SK-N-SH (cell line): ENCODE data around the gene IGF2.

ENCODE experiments used
- ELF1 ChIP-seq: IDR thresholded peaks from 2 replicates; pipeline ENCODE4 v1.4.0; 2012
- EZH2phosphoT487 ChIP-seq: fragments of 200-600 bp; sonication (generic); IDR thresholded peaks from 2 replicates; pipeline ENCODE4 v1.6.1; 2017; ENCODE audit warnings: low read depth, mixed run types, mild to moderate bottlenecking, antibody characterized with exemption, moderate library complexity, borderline replicate concordance
- GABPA ChIP-seq: IDR thresholded peaks from 2 replicates; pipeline ENCODE4 v1.4.0; 2012; ENCODE audit warnings: low read depth, mild to moderate bottlenecking
- POLR2AphosphoS5 ChIP-seq: IDR thresholded peaks from 2 replicates; pipeline ENCODE4 v1.6.1; 2012; ENCODE audit warnings: low read depth, low read length
- TCF12 ChIP-seq: IDR thresholded peaks from 2 replicates; pipeline ENCODE4 v1.4.0; 2012
- TF ChIP-seq, protein P1 (sequence below): IDR thresholded peaks from 2 replicates; pipeline ENCODE4 v1.6.1; 2012; ENCODE audit warnings: mild to moderate bottlenecking, low read depth, low read length, moderate library complexity
- TF ChIP-seq, protein P2 (sequence below): IDR thresholded peaks from 2 replicates; pipeline ENCODE4 v1.4.0; 2012; ENCODE audit warnings: low read depth
- TF ChIP-seq, protein P3 (sequence below): fragments of 200-600 bp; sonication (generic); IDR thresholded peaks from 2 replicates; pipeline ENCODE4 v1.6.1; 2017; ENCODE audit warnings: antibody characterized with exemption, mild to moderate bottlenecking, moderate library complexity
- TF ChIP-seq, protein P4 (sequence below): fragments of 150-350 bp; IDR thresholded peaks from 2 replicates; pipeline ENCODE4 v1.6.1; 2017; ENCODE audit warnings: antibody characterized with exemption, low read length, low read depth, borderline replicate concordance

DNA sequence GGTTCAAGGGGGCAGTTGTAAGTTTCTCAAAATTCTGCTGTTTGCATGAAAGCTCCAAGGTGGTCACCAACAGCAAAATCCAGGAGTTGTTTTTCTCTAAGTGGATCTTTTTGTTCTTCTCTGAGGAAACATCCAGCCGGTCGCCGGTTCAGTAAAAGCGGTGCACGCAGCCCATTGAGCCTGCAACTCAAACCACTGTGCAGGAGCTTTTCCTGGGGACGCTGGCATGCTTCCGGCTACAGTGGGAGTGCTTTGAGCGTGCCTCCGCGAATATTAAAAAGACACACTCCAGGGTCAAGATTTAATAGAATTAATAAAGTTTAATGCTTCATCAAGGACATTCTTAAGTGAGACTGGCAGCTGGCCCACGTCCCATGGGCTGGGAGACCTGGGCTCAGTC lies 25.4 kb downstream of the IGF2 start:
- no peak for TF ChIP-seq POLR2AphosphoS5
- TF ChIP-seq, protein P1, sequence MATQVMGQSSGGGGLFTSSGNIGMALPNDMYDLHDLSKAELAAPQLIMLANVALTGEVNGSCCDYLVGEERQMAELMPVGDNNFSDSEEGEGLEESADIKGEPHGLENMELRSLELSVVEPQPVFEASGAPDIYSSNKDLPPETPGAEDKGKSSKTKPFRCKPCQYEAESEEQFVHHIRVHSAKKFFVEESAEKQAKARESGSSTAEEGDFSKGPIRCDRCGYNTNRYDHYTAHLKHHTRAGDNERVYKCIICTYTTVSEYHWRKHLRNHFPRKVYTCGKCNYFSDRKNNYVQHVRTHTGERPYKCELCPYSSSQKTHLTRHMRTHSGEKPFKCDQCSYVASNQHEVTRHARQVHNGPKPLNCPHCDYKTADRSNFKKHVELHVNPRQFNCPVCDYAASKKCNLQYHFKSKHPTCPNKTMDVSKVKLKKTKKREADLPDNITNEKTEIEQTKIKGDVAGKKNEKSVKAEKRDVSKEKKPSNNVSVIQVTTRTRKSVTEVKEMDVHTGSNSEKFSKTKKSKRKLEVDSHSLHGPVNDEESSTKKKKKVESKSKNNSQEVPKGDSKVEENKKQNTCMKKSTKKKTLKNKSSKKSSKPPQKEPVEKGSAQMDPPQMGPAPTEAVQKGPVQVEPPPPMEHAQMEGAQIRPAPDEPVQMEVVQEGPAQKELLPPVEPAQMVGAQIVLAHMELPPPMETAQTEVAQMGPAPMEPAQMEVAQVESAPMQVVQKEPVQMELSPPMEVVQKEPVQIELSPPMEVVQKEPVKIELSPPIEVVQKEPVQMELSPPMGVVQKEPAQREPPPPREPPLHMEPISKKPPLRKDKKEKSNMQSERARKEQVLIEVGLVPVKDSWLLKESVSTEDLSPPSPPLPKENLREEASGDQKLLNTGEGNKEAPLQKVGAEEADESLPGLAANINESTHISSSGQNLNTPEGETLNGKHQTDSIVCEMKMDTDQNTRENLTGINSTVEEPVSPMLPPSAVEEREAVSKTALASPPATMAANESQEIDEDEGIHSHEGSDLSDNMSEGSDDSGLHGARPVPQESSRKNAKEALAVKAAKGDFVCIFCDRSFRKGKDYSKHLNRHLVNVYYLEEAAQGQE, result no peak
- TF ChIP-seq, protein P2, sequence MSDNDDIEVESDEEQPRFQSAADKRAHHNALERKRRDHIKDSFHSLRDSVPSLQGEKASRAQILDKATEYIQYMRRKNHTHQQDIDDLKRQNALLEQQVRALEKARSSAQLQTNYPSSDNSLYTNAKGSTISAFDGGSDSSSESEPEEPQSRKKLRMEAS, result no peak
- no peak for TF ChIP-seq TCF12
- no peak for TF ChIP-seq EZH2phosphoT487
- TF ChIP-seq, protein P3, sequence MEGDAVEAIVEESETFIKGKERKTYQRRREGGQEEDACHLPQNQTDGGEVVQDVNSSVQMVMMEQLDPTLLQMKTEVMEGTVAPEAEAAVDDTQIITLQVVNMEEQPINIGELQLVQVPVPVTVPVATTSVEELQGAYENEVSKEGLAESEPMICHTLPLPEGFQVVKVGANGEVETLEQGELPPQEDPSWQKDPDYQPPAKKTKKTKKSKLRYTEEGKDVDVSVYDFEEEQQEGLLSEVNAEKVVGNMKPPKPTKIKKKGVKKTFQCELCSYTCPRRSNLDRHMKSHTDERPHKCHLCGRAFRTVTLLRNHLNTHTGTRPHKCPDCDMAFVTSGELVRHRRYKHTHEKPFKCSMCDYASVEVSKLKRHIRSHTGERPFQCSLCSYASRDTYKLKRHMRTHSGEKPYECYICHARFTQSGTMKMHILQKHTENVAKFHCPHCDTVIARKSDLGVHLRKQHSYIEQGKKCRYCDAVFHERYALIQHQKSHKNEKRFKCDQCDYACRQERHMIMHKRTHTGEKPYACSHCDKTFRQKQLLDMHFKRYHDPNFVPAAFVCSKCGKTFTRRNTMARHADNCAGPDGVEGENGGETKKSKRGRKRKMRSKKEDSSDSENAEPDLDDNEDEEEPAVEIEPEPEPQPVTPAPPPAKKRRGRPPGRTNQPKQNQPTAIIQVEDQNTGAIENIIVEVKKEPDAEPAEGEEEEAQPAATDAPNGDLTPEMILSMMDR, result no peak
- no peak for TF ChIP-seq GABPA
- TF ChIP-seq, protein P4, sequence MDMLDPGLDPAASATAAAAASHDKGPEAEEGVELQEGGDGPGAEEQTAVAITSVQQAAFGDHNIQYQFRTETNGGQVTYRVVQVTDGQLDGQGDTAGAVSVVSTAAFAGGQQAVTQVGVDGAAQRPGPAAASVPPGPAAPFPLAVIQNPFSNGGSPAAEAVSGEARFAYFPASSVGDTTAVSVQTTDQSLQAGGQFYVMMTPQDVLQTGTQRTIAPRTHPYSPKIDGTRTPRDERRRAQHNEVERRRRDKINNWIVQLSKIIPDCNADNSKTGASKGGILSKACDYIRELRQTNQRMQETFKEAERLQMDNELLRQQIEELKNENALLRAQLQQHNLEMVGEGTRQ, result no peak
- no peak for TF ChIP-seq ELF1
